ENCODE measurements around the gene USP3. TPM values are rescaled to one million over a fixed set of nuclear protein-coding genes. Genes with fewer than 3 reads are reported as not detected.

USP3 gene
- total RNA-seq, 2 experiments from 2014 or later: 62.7 to 70.8 TPM

GRCh38 chr15:63597821-63598220, 93.4 kb downstream of the USP3 start:
- CTCF ChIA-PET: interaction anchor here (1.0 to 3.1 kb wide), 5 partner anchors 12 to 154 kb away, joined by 3 to 8 read pairs (median 4); no protein-coding TSS in a partner anchor

DNA sequence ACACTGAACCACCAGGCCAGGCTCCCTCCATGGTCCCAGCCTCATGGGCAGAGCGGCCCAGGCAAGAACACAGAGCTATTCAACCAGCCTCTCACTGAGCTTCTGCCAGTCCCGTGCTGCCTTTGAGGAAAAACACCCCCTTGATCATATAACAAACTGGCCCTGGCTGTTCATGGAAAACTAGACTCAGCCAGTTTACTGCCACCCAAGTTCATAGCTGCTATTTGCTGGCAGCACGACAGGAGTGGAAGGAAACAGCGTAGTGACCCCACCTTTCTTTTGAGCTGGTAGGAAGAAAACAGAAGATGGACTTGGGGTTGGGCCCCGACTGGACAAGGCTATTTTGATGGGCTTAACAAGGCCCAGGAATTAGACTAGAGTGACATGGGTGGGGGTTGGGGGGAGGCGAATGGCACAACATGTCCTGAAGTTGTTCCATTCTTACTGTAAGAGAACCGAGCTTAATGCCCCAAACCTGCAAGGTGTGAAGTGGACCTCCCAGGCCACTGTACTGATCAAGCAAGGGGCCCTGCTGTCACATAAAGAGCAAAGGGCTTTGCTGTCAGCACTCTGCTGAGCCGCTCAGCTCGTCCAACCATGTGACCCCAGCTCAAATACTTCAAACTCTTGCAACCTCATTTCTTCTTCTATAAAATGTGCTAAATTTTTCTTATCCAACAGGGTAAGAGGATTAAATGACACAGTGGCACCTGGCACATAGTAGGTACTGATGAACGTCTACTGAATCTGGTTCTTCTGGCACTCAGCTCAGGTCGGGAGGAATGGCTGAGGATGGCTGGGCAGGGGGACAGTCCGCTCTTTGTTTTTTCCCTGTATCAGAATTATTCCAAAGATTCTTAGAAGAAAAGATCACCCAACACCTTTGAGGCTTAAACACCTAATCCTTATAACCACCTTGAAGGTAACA, 94.3 kb downstream of the USP3 start:
- H3K27ac Mint-ChIP-seq: peak overlapping the region; percentile 73
- CTCF ChIA-PET: interaction anchor here (0.5 to 4.2 kb wide), 11 partner anchors 12 to 1521 kb away, joined by 3 to 31 read pairs (median 4); partner anchors contain the start of gene DAPK2
- no peak for DNase-seq
- peaks cover 60% of the 10 kb centered on the region for H3K4me1 Mint-ChIP-seq
- peaks cover 19% of the 10 kb centered on the region for H3K36me3 Mint-ChIP-seq (ENCODE audit: low read depth)
- H3K4me3 Mint-ChIP-seq: peak overlapping the region; percentile 83
- no peaks in the 10 kb centered on the region for H3K27me3 Mint-ChIP-seq
- POLR2A ChIA-PET: interaction anchor here (1.5 kb wide), 1 partner anchor 94 kb away, joined by 6 read pairs; the partner anchor contains the start of gene USP3
- H3K9me3 Mint-ChIP-seq: no peaks in the 10 kb centered on the region

More at GRCh38 chr15:63597821-63598220, 93.4 kb downstream of the USP3 start:
- Mint-ChIP-seq H3K4me3 (no peak overlapping the region), H3K36me3 (ENCODE audit: low read depth) (peaks cover 28% of the 10 kb centered on the region), H3K4me1 (peaks cover 63% of the 10 kb centered on the region), H3K27ac (no peak overlapping the region), H3K27me3 (no peaks in the 10 kb centered on the region), H3K9me3 (no peaks in the 10 kb centered on the region)
- no peak for DNase-seq
- POLR2A ChIA-PET: no interaction called here

DNA sequence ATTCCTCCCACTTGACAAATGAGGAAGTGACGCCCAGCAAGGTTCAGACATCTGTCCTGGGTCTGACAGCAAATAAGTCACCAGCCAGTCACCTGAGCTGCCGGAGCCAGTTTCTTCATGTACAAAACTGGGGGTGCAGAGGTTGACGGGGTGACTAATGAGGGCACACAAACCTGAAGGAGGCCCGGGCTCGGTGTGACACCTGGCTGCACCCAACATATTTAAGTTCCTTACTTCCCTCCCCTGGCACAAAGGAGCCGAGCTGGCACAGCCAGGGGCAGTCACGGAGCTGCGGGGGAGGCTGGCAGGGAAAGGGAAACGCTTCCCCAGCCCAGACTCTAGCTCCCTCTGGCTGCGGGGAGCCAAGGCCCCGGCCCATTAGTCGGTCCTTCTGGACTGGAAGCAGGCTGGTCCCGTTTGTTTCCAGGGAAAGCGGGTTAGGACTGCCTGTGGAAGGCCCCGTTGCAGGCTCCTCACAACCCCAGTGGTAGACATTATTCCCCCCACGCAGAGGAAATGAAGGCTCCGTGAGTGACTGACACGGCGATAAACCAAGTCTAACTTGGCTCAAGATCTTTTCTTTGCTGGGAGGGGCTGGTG, 95.1 kb downstream of the USP3 start:
- ChIA-PET POLR2A (interaction anchor here (1.5 kb wide), 1 partner anchor 95 kb away, joined by 6 read pairs; the partner anchor contains the start of gene USP3), CTCF (interaction anchor here (0.6 to 4.2 kb wide), 7 partner anchors 12 to 989 kb away, joined by 3 to 31 read pairs (median 6); partner anchors contain the start of gene DAPK2)
- H3K9me3 Mint-ChIP-seq: no peaks in the 10 kb centered on the region
- peak; percentile 37 for DNase-seq
- H3K27me3 Mint-ChIP-seq: no peaks in the 10 kb centered on the region
- peaks cover 11% of the 10 kb centered on the region for H3K36me3 Mint-ChIP-seq (ENCODE audit: low read depth)
- peak overlapping the region; percentile 91 for H3K27ac Mint-ChIP-seq
- H3K4me3 Mint-ChIP-seq: peak overlapping the region; percentile 83
- peaks cover 59% of the 10 kb centered on the region for H3K4me1 Mint-ChIP-seq

DNA sequence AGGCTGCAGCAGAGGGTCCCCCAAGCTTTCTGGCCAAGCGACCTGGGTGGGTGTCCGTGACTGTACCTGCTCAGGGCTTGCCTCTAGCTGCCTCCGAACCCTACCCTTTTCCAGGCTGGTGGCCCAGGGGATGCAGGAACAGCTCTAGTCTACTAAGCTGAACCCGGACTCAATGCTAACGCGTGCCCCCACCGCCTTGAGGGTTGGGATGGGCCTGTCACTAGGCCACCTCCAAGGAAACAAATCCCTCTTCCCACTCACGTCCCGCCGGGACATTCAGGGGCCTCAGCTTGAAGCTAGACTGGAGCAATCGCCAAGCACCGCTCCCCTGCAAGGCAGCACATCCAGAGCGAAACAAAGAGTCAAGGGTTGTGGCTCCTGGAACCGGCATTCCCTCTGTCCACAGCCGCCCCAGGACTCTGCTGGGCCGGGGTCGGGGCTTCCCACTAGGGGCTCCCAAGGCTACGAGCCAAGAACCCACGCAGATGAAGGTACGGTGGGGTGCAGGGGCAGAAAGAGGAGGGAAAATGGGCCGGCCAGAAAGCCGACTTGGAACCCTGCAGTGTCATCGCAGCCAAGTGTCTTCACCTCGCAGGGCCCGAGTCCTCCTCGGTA, 95.7 kb downstream of the USP3 start:
- no peak for DNase-seq
- H3K9me3 Mint-ChIP-seq: no peaks in the 10 kb centered on the region
- peak overlapping the region; percentile 91 for H3K27ac Mint-ChIP-seq
- H3K27me3 Mint-ChIP-seq: no peaks in the 10 kb centered on the region
- H3K4me3 Mint-ChIP-seq: peak overlapping the region; percentile 83
- ChIA-PET POLR2A (interaction anchor here (1.0 to 1.5 kb wide), 2 partner anchors 96 to 134 kb away, joined by 3 to 6 read pairs; partner anchors contain the start of gene USP3), CTCF (interaction anchor here (0.6 to 4.2 kb wide), 7 partner anchors 11 to 467 kb away, joined by 3 to 31 read pairs (median 6); partner anchors contain the start of gene DAPK2)
- peaks cover 7% of the 10 kb centered on the region for H3K36me3 Mint-ChIP-seq (ENCODE audit: low read depth)
- peaks cover 58% of the 10 kb centered on the region for H3K4me1 Mint-ChIP-seq

DNA sequence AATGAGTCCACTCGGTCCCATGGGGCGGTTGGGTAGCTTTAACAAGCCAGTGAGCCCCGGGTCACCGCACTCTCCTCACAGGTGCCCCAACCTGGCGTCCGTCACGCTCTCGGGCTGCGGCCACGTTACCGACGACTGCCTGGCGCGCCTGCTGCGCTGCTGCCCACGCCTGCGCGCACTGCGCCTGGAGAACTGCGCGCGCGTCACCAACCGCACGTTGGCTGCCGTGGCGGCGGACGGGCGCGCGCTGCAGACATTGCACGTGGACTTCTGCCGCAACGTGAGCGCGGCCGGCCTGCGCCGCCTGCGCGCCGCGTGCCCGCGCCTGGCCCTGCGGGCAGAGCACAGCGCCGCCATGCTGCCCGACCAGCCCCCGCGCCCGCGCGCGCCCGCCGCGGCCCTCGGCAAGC, 96.2 kb downstream of the USP3 start:
- Mint-ChIP-seq H3K4me1 (peaks cover 58% of the 10 kb centered on the region), H3K27me3 (no peaks in the 10 kb centered on the region), H3K9me3 (no peaks in the 10 kb centered on the region), H3K27ac (peak overlapping the region; percentile 95), H3K36me3 (ENCODE audit: low read depth) (peaks cover 5% of the 10 kb centered on the region), H3K4me3 (peak overlapping the region; percentile 92)
- peak; percentile 89 for DNase-seq
- ChIA-PET POLR2A (interaction anchor here (1.0 to 1.5 kb wide), 2 partner anchors 96 to 134 kb away, joined by 3 to 6 read pairs; partner anchors contain the start of gene USP3), CTCF (interaction anchor here (0.6 to 4.2 kb wide), 7 partner anchors 10 to 467 kb away, joined by 3 to 31 read pairs (median 6); partner anchors contain the start of gene DAPK2)

GRCh38 chr15:63601026-63601703, 96.8 kb downstream of the USP3 start:
- peaks cover 5% of the 10 kb centered on the region for H3K36me3 Mint-ChIP-seq (ENCODE audit: low read depth)
- no peaks in the 10 kb centered on the region for H3K27me3 Mint-ChIP-seq
- ChIA-PET POLR2A (interaction anchor here (1.0 kb wide), 1 partner anchor 135 kb away, joined by 3 read pairs; no protein-coding TSS in a partner anchor), CTCF (interaction anchor here (0.6 to 4.2 kb wide), 5 partner anchors 10 to 439 kb away, joined by 3 to 31 read pairs (median 6); no protein-coding TSS in a partner anchor)
- DNase-seq: peak; percentile 66
- no peaks in the 10 kb centered on the region for H3K9me3 Mint-ChIP-seq
- peak overlapping the region; percentile 95 for H3K27ac Mint-ChIP-seq
- H3K4me3 Mint-ChIP-seq: peak overlapping the region; percentile 92
- peaks cover 58% of the 10 kb centered on the region for H3K4me1 Mint-ChIP-seq

GRCh38 chr15:63601704-63602185, 97.4 kb downstream of the USP3 start:
- Mint-ChIP-seq H3K4me3 (peak overlapping the region; percentile 92), H3K27me3 (no peaks in the 10 kb centered on the region), H3K9me3 (no peaks in the 10 kb centered on the region), H3K27ac (peak overlapping the region; percentile 95), H3K4me1 (peaks cover 60% of the 10 kb centered on the region), H3K36me3 (ENCODE audit: low read depth) (peaks cover 5% of the 10 kb centered on the region)
- ChIA-PET POLR2A (interaction anchor here (0.6 kb wide), 1 partner anchor 68 kb away, joined by 3 read pairs; no protein-coding TSS in a partner anchor), CTCF (interaction anchor here (0.7 to 4.2 kb wide), 3 partner anchors 9 to 135 kb away, joined by 4 to 31 read pairs (median 5); no protein-coding TSS in a partner anchor)
- no peak for DNase-seq

DNA sequence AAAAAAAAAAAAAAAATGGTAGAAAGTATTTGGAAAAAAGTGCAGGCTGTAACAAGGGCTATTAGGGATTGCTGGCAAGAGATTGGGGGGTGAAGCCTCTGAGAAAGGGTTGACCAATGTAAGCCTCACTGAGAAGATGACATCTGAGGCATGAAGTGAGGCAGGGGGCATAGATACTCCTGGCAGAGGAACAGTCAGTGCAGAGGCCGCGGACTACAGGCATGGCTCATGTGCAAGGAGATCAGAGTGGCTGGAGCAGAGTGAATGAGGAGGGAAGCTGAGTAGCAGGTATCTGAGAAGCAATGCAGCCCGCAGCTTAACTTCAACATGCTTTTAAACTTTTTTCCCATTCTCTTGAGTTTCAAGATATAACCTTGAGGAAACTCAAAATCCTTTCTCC, 98.2 kb downstream of the USP3 start:
- H3K27me3 Mint-ChIP-seq: no peaks in the 10 kb centered on the region
- peaks cover 58% of the 10 kb centered on the region for H3K4me1 Mint-ChIP-seq
- no peak for DNase-seq
- ChIA-PET CTCF (interaction anchor here (0.7 to 4.2 kb wide), 3 partner anchors 8 to 136 kb away, joined by 4 to 31 read pairs (median 5); no protein-coding TSS in a partner anchor), POLR2A (no interaction called here)
- no peaks in the 10 kb centered on the region for H3K9me3 Mint-ChIP-seq
- peak overlapping the region; percentile 36 for H3K27ac Mint-ChIP-seq
- peaks cover 8% of the 10 kb centered on the region for H3K36me3 Mint-ChIP-seq (ENCODE audit: low read depth)
- peak overlapping the region; percentile 92 for H3K4me3 Mint-ChIP-seq

- Mint-ChIP-seq H3K4me1 (peaks cover 62% of the 10 kb centered on the region), H3K36me3 (ENCODE audit: low read depth) (peaks cover 14% of the 10 kb centered on the region), H3K27ac (no peak overlapping the region), H3K9me3 (no peaks in the 10 kb centered on the region), H3K27me3 (no peaks in the 10 kb centered on the region), H3K4me3 (no peak overlapping the region)
- DNase-seq: no peak
- POLR2A ChIA-PET: no interaction called here
- CTCF ChIA-PET: interaction anchor here (1.4 kb wide), 1 partner anchor 487 kb away, joined by 3 read pairs; no protein-coding TSS in a partner anchor
Observed at GRCh38 chr15:63603516-63603915, 99.1 kb downstream of the USP3 start.

- Mint-ChIP-seq H3K27ac (peak overlapping the region; percentile 94), H3K27me3 (no peaks in the 10 kb centered on the region), H3K36me3 (ENCODE audit: low read depth) (peaks cover 21% of the 10 kb centered on the region), H3K4me3 (no peak overlapping the region), H3K4me1 (peaks cover 63% of the 10 kb centered on the region), H3K9me3 (no peaks in the 10 kb centered on the region)
- POLR2A ChIA-PET: interaction anchor here (0.5 kb wide), 1 partner anchor 26 kb away, joined by 3 read pairs; no protein-coding TSS in a partner anchor
- CTCF ChIA-PET: interaction anchor here (0.9 to 1.5 kb wide), 4 partner anchors 37 to 487 kb away, joined by 3 to 4 read pairs (median 3); no protein-coding TSS in a partner anchor
- DNase-seq: no peak
Observed at GRCh38 chr15:63604281-63604680, 99.9 kb downstream of the USP3 start.

DNA sequence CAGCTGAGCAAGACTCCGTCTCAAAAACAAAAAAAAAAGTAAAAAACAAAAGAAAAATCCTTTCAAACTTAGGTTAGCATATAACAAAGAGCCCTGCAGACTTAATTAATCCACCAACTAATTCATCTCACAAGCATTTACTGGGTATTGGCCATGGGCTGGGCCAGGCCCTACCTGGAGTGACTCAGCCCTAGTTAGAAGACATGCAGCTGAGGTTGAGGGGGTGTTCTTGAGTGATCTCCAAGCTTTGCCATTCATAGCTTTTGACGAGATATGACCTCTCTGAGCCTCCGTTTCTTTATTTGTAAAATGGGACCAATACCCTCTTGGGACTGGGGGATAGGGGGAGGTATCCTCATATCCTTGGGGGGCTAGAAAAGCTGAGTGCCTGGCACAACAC, 100.6 kb downstream of the USP3 start:
- CTCF ChIA-PET: interaction anchor here (0.9 to 1.8 kb wide), 6 partner anchors 36 to 486 kb away, joined by 3 to 6 read pairs (median 3); no protein-coding TSS in a partner anchor
- Mint-ChIP-seq H3K36me3 (ENCODE audit: low read depth) (peaks cover 23% of the 10 kb centered on the region), H3K4me1 (peaks cover 62% of the 10 kb centered on the region), H3K9me3 (no peaks in the 10 kb centered on the region), H3K27ac (peak overlapping the region; percentile 94), H3K27me3 (no peaks in the 10 kb centered on the region), H3K4me3 (no peak overlapping the region)
- POLR2A ChIA-PET: no interaction called here
- DNase-seq: no peak
